HG02981 (cell line): ENCODE measurements around the gene TMEM207.
A peak's percentile ranks its signal among the peaks of the same experiment; 100 is the strongest.

Source experiments
- ATAC-seq: cut with Tn5 transposase; IDR thresholded peaks from one replicate; pipeline ENCODE4 v1.9.1; 2021; ENCODE audit warnings: mild to moderate bottlenecking, moderate library complexity; ENCODE audit not compliant: unreplicated experiment

The TMEM207 gene

DNA sequence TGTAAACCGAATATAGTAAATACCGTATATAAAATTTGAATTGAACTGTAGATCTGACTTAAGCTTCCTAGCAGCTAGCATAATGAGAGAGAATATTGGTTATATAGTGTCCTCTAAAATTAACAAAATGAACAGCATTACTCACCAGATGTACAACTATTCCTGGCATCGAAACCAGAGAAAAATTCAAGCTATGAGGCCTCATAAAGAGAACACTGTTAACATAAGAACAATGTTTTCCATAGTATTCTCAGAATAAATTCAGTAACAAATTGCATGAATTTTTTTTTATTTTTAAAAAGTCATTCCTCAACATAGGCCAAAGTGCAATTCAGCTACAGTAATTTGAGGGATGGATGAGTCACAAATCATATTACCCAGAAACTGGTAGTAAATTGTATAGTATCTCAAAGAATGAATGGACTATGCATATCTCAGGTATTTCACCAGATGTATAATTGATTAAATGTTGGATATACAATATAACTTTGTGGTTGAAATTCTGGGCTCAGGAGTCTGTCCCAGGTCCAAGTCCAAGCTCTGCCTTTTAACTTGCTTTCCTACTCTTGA lies 5.0 kb downstream of the TMEM207 start:
- no peak for ATAC-seq

DNA sequence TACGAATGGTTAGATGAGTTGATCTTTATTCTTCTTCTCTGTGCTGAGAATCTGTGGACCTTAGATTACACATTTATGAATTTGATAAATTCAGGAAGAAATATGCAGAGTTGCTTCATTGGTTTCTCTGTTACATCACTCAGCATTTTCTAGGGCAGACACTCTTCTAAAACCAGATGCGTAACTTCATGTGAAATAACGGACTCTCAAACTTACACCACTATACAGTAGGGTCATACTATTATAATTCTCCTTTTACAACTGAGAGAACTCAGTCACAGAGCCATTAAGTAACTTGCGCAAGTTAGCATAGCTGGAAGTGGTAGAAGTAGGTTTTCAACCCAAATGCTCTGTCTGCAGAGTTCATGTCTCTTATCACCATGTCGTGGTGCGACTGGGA lies 5.7 kb downstream of the TMEM207 start:
- no peak for ATAC-seq

DNA sequence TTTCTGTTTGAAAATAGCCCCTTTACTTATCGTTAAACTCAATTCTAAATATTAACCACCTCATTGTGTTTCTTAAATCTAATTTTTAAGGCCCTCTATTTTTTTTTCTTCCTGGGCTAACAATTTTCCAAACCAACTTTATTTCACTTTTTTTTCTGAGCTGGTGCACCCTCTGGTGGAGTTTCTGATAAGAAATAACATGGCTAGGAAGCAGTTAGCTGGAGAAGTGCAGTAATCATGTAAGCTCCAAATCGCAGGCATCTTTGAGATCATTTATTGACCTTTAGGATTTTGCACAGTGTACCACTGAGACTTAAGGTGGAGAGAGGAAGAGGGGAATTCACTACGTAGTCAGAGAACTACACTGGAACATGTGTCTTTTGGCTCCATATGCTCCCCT lies 6.4 kb downstream of the TMEM207 start:
- ATAC-seq, result no peak

DNA sequence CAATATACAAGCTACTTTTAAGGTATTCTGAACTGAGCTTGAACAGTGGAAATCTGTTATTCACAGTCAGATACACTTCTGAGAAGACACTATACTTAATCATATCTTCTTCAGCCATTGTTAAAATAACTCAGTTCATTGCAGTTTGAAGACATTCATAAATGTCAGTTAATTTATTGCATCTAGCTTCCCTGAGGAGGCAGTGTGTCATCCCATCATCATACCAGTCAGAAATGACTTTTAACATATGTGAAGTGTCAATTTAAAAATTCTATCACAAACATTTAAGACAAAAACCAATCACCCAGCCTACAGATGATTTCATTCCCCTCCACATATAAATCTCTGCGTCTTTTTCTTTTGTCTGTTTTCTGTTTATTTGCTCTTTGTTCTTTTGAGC lies 7.5 kb downstream of the TMEM207 start:
- ATAC-seq, result no peak

DNA sequence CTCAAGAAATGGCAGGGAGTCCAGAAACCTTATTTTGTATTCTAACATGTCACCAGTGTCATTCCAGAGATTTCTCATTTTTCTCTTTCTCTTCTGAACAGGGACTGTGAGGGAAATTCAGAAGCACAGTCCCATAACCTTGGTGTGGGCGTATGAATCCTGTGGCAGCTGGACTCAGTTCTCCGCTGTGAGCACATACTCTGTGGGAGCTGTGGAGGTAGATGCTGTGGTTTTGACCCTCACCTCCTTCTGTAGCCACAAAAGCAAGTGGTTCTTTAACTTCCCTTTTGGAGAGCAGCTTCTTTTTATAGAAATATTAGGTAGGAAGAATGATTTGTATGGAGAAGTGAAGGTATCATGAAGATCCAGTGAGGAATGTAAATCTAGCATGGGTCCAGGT lies 13.4 kb downstream of the TMEM207 start:
- no peak for ATAC-seq

DNA sequence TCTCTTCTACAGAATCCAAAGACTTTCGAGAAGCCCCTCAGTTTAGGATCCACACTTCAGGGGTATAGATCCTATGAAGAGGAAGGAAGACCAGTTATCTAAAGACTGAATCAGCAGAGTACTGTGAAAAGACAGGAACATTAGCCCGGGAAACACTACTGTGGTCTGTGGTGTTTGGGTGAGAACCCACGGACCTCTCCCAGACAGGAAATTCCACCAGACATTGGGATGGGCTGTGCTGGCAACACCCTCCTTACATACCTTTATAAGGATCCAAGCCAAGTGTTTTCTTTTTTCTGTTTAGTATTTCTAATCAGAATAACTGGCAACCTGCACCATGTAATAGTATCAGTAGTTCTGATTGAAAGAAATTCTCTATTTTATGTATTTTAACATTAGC lies 14.1 kb downstream of the TMEM207 start:
- no peak for ATAC-seq

DNA sequence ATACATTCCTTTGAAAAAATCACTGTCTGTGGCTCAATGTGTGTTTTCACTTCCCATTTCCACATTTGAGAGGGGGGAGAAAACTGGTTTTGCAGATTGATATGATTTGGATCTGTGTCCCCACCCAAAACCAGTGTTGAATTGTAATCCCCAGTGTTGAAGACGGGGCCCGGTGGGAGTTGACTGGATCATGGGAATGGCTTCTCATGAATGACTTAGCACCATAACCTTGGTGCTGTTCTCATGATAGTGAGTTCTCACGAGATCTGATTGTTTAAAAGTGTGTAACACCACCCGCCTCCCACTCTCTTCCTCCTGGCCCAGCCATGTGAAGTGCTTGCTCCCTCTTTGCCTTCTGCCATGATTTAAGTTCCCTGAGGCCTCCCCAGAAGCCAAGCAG lies 16.1 kb downstream of the TMEM207 start:
- no peak for ATAC-seq

DNA sequence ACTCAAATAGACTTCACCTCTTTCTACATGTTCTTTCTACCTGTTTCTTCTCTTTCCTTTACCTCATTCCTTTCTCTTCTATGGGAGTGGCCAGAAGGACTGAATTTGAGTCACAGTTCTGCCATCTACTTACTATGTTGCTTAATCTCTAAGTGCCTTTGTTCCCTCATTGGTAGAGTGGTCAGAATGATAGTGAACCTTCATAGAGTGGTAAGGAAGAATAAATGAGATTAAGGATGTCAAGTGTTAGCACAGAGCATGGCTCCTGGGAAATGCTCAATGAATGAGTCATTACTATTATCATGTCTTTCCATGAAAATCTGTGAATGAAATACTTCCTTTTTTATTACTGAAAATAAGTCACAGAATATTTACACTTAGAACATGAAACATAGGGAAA lies 17.5 kb downstream of the TMEM207 start:
- no peak for ATAC-seq

DNA sequence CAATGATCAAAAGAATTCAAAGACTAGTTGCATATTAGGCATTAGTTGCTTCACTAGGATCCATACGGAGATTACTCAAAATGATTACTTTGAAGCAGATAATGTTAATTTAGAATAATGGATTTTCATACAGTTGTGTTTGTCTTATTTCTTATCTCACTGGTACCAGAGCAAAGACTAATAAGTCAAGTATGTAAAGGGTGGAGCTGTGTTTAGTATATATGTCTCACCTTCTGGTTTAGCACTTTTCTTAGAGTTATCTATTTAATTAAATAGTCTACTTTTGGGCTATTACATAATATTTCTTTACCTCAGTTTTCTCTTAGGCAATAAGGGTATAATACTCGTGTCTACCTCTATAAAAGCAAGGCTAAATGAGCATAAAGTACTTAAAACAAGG lies 18.8 kb downstream of the TMEM207 start:
- no peak for ATAC-seq

DNA sequence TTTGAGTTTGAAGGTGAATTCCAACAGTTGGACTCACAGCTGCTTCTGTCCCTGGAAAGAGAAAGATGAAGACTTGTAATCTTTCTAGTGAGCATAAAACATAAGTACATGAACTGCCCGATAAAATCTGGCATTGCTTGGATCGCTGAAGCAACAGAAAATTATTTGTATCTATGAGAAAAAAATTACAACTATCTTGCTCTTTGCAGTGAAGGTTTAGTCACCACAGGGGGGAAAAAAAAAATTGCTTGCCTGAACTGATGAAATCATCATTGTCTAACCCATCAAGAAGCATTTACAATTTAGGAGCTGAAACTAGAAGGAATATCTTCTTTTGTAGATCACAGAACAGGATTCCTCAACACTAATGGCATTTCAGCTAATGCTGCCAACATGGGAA lies 20.0 kb downstream of the TMEM207 start:
- ATAC-seq, result no peak

DNA sequence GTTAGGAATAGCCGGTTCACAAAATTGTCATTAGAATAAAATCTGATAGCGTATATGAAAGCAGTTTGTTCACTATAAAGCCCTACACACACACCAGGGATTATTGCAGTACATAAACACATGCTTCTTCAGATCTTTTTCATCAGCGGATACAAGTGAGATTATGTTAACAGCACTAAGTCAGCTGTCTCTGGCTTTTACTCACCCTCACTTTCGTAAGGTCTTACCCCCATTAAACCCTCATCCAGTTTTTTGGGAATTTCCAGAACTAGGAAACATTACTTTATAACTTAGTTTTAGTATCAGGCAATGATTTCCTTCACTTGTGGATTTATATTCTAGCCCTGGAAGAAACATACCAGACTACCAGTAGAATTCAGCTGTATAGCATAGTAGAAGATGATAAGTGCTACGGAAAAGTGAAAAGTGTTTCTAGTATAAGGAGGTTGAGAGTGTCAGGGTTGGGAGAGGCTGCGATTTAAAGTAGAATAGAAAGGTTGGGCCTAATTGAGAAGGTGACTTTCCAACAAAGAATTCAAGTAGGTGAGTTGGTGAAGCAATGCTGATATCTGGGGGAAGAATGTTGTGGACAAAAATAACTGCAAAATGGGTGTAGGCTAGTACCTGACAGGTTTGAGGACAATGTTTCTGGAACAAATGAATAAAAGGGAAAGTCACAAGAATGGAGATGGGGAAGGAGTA lies 22.7 kb downstream of the TMEM207 start:
- ATAC-seq, result no peak

DNA sequence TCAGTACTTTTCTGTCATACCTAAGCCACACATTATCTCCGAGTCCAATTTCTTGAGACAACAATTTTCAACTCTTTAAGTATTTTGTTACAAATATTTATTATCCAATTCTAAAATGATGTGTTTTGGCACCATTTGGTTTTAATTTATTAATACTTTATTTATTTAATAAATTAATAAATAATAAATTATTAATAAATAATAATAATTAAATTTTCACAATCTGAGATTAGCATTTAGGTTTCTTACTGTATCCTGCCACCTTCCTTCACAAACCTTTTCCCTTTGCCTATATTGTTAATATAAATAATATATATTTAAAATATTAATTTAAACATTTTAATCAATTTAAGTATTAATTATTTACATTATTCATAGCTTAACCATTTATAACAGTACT lies 23.9 kb downstream of the TMEM207 start:
- ATAC-seq, result no peak

DNA sequence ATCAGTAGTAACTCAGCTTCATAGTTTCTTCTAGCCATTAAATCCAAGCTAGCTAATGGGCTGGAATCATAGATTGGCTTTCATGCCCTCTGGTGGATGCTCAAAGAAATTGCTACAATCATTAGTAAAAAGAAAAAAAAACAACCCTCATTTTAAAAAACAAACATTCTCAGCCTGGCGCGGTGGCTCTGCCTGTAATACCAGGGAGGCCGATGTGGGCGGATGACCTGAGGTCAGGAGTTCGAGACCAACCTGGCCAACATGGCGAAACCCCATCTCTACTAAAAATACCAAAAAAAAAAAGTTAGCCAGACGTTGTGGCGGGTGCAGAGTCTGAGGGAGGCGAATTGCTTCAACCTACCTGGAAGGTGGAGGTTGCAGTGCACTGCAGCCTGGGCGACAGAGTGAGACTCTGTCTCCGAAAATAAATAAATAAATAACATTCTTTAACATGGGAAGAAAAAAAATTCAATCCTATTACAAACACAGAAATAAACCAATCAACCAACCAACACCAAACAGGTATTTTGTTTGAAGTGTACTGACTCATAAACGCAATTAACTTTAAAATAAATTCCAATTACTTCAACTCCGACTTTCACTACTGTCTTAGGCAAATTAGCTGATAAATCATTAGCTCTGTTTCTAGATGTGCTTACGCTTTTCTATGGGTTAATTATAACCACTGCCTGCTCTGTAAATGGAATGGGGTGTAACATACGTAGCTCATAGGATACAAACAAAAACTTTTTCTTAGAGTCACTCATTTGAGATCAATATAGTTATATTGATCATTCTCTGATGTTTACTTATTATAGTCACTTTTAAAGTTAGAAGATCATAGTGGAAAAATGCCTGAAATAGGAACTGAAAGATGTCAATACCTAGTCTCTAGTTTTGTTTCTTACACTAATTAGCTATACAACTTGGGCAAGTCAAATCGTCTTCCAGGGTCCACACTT lies 24.9 kb downstream of the TMEM207 start:
- ATAC-seq, result peak; percentile 74

DNA sequence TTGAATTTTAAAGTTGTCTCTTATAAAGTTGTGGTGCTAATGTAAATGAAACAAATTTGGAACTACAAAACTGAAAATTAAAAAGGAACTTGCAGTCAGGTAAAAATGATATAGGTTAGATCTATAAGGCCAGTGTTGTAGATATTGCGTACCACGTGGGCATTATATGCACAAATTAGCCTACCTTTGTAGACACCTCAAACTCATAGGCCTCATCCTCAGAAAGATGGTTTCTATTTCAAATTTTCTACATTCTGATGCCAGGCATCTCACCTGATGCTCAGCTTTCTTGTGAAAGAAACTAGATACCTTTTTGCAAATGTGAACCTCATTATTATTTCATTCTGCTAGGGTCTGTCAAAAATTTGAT lies 25.6 kb downstream of the TMEM207 start:
- no peak for ATAC-seq

DNA sequence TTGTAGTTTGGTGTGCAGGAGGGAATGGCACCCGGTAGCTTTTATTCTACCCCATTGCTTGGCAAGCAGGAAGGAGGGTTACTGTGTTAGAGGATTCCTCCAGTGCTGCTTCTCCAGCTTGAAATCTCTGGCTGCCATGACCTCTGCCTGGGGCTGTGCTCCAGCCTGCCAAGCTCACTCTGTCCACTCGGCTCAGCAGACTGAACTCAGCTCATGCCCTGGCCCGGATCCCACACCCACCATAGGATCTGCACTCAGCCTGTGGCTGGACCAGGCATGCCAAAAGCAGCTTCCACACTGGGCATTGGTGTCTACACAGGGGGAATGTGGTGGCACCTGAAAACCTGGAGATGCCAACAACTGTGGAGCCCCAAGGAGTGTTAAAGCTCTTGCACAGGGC lies 35.4 kb downstream of the TMEM207 start:
- no peak for ATAC-seq

DNA sequence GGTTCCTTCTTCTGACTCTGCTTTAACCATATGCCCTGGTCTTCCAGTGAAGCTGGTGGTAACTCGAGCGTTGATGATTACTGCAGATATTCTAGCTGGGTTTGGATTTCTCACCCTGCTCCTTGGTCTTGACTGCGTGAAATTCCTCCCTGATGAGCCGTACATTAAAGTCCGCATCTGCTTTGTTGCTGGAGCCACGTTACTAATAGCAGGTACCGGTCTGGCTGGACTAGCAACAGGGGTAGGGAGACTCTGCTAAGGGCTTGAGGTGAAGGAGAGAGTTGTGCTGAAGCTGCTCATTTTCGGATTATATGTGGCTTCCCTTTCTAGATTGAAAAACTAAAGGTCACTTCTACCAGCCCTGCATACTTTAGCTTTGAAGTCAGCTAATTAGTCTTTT lies 45.0 kb downstream of the TMEM207 start:
- no peak for ATAC-seq

DNA sequence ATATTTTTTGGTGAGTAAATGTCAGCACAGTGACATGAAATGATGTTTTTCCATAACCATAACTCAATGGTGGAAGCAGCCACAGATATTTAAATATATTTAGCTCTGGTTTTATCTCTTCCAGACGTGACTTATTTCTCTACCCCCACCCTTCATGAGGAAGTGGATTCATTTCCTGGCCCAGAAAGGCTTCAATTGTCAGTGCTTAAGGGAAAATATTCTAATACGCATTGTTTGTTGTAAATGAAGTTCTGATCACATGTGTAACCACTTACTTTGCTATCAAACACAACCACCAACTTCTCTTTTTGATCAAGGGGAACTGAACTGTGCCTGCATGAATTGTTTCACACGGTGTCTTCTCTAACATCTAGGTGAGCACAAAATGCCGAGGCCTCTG lies 47.7 kb downstream of the TMEM207 start:
- no peak for ATAC-seq

DNA sequence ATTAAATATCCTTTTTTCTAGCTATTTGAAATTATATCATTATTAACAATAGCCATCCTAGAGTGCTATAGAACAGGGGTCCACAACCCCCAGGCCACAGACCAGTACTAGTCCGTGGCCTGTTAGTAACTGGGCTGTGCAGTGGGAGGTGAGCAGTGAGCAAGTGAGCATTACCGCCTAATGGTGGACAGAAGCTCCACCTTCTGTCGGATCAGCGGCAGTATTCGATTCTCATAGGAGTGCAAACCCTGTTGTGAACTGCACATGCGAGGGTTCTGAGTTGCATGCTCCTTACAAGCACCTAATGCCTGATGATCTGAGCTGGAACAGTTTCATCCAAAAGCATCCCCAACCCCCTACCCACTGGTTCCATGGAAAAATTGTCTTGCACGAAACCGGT lies 50.0 kb downstream of the TMEM207 start:
- no peak for ATAC-seq

DNA sequence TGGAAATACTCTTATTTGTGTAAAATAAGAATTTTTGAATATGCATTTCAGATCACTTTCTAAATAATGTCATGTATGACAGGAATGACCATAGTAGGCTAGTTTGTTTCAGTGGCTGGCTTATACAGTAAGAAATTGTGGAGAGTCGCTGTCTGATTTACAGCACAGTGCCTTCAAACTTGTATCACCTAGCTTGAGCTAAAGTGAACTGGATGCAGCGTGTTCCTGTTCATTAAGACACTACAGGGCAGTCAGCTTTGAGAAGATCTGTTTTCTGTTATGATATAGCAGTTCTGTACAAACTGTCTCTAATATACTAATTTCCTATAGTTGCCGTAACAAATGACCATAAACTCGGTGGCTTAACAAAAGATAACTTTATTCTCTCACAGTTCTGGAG lies 51.8 kb downstream of the TMEM207 start:
- no peak for ATAC-seq

DNA sequence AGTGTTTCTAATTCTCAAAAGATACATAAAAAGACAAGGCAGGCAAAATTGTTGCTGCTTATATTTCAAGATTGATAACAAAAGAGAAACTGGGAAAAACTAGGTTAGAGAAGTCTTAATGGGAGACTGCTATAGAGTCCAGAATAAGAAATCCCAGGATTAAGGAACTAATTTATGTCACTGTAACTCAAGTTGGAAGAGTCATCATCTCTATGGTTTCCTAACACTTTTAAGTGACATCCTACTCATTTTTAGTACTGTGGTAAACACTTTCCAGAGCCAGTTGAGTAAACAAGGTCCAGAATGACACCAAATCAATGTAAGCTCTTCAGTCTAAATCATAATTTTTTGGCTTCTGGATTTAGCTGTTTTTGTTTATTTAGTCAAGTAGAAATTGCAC lies 53.7 kb downstream of the TMEM207 start:
- ATAC-seq, result no peak

DNA sequence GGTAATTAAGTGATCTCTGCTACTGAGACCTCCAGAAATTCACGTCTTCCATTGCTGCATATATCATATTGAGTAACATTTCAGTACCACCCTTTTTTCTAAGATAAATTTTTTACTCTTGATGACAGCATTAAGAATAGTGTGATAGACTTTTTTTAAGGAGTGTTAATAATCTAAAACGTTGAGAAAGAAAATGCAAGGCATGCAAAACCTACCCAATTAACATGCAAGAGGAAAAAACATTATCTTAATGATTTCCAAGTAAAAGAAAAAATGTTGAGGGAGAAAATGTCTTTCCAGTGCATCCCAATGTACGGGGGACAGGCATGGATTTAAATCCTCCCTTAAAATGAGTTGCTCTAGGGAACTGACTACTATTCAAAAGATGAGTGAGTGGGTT lies 61.0 kb downstream of the TMEM207 start:
- no peak for ATAC-seq

DNA sequence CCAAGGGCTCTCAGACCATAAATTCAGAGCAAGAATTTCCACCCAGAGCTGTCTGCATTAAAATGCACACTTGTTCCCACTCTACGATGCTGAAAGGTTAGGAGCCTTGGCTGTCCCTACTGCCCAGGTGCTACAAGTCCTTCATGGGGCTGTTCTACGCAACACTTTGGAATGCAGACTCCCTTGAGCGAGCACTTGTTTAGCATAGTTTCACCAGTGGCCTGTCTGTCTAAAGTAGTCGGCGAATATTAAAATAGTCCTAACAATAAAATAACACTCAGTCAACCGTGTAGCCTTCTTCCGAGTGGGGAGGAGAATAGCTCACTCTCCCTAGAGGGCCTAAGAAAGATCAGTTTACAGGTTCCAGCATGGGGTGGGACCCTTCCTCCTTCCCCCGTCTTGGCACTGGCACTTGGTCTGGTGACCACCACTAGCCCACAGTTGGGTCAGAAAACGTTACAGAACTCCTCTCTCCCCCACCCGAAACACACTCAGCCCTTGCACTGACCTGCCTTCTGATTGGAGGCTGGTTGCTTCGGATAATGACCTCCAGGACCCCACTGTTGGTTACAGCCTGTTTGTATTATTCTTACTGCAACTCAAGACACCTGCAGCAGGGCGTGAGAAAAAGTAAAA lies 62.0 kb downstream of the TMEM207 start, which contains the start of gene CLDN16:
Gene CLDN16, plus strand, starts transcription at position 586 of the 636 bp plus-strand sequence. CDS start 167 bp downstream, outside the sequence.
- no peak for ATAC-seq
